NCI-H524 treated with DMSO at 0.1 percent for 48 hours (cell line): ENCODE data around the gene SPANXA1.
"Not testable (repeated sequence)": the region's sequence is repeated elsewhere in the genome, so short reads cannot be mapped to it uniquely, and the experiment has no call there.

Experiments used
- DNase-seq: peaks from one replicate; lab custom pipeline; 2025; lab: John Stamatoyannopoulos, UW

The SPANXA1 gene

GRCh38 chrX:141584638-141585037 lies at the start of gene SPANXA1:
Gene SPANXA1 (minus strand): TSS chrX:141584738. CDS start chrX:141584678, 60 bp downstream.
- DNase-seq, result not testable (repeated sequence)

- no peak for DNase-seq
These were observed 47.6 kb upstream of the SPANXA1 start for GRCh38 chrX:141632124-141632523.

- DNase-seq, result no peak
These were observed 34.8 kb upstream of the SPANXA1 start for GRCh38 chrX:141619336-141619735.

- DNase-seq, result no peak
These were observed 24.6 kb upstream of the SPANXA1 start for GRCh38 chrX:141609111-141609510.

GRCh38 chrX:141589408-141589807 lies 4.9 kb upstream of the SPANXA1 start, which contains the start of gene SPANXA2:
Gene SPANXA2 (plus strand): TSS chrX:141589708. CDS start chrX:141589768, 60 bp downstream.
- not testable (repeated sequence) for DNase-seq

- not testable (repeated sequence) for DNase-seq
These were observed 42.0 kb downstream of the SPANXA1 start for GRCh38 chrX:141542551-141542950.
